ENCODE measurements around the gene MICAL2. TPM values are rescaled to one million over a fixed set of nuclear protein-coding genes. Genes with fewer than 3 reads are reported as not detected.

Gene MICAL2
- total RNA-seq, 1 experiment from 2014 or later: 62.9 TPM

DNA sequence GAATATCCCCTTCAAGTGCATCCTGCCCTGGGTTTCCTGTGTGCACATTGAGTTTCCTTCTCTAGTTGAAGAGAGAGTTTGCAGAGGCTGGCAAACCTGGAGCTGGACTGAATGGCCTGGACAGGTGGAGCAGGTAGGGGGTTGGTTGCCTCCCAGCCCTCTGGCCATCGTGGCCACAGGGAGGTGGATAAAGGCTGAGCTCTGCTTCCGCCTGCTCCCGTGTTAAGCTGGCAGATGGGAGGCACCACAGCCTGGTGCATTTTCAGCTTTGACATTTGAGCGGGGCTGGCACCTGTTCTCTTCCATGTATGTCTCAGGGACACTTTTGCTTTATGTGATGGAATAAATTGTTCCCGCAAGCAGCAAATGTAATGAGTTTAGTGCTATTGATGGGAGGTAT lies 11.1 kb downstream of the MICAL2 start:
- POLR2A ChIA-PET (ENCODE audit: unreplicated experiment): no interaction called here
- intact Hi-C loops (cut with micrococcal nuclease): no loop called here
- peaks cover 5% of the 10 kb centered on the region for H3F3A ChIP-seq (ENCODE audit: low read length, unreplicated experiment)

DNA sequence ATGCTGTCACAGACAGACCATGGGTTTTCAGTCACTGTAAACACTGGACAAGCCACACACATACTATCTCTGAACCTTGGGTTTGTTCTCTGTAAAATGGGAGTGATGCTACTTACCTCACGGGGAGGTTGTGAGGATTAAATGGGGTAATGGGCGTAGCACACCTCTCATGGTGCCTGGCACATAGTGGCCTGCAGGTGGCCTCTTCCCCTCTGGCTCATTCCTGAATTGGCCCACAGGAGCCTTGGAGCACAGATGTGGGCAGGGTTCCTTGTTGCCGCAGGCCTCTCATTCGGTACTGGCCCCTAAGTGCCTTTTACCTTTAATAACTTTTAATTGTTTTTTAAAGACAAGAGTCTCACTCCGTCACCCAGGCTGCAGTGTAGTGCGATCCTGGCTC lies 11.7 kb downstream of the MICAL2 start:
- BruUV-seq (replicated peaks): no TSS peak
- H3K79me2 ChIP-seq (ENCODE audit: low read length): peaks cover 93% of the 10 kb centered on the region
- H3K36me3 ChIP-seq (ENCODE audit: low read depth, low read length): peaks cover 18% of the 10 kb centered on the region; the same call in 1 of the 2 replicates
- H2AFZ ChIP-seq (ENCODE audit: low read length): no peak overlapping the region
- peaks cover 4% of the 10 kb centered on the region; the same call in 1 of the 2 replicates for H4K20me1 ChIP-seq (ENCODE audit: low read length)
- no peaks in the 10 kb centered on the region for H3K9me2 ChIP-seq (replicated peaks; ENCODE audit: low read length)
- H3F3A ChIP-seq (ENCODE audit: low read length, unreplicated experiment): peaks cover 5% of the 10 kb centered on the region
- H3K4me3 ChIP-seq (ENCODE audit: low read length): no peak overlapping the region
- H3K9ac ChIP-seq (ENCODE audit: low read length): no peak overlapping the region
- H3K9me3 ChIP-seq (ENCODE audit: low read length): no peaks in the 10 kb centered on the region
- ATAC-seq: peak; percentile 32; the same call in 1 of the 2 replicates
- TF ChIP-seq, protein P1, sequence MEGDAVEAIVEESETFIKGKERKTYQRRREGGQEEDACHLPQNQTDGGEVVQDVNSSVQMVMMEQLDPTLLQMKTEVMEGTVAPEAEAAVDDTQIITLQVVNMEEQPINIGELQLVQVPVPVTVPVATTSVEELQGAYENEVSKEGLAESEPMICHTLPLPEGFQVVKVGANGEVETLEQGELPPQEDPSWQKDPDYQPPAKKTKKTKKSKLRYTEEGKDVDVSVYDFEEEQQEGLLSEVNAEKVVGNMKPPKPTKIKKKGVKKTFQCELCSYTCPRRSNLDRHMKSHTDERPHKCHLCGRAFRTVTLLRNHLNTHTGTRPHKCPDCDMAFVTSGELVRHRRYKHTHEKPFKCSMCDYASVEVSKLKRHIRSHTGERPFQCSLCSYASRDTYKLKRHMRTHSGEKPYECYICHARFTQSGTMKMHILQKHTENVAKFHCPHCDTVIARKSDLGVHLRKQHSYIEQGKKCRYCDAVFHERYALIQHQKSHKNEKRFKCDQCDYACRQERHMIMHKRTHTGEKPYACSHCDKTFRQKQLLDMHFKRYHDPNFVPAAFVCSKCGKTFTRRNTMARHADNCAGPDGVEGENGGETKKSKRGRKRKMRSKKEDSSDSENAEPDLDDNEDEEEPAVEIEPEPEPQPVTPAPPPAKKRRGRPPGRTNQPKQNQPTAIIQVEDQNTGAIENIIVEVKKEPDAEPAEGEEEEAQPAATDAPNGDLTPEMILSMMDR (conservative IDR thresholded peaks at IDR 0.05; ENCODE audit: low read depth, low read length): peak; percentile 58
- no peak for TF ChIP-seq EZH2phosphoT487 (IDR thresholded peaks at IDR 0.05; ENCODE audit: borderline replicate concordance, low read length)
- TF ChIP-seq EZH2 (IDR thresholded peaks at IDR 0.05; ENCODE audit: low read length, unreplicated experiment): no peak
- H3K27me3 ChIP-seq (ENCODE audit: low read length): no peaks in the 10 kb centered on the region
- POLR2A ChIA-PET (ENCODE audit: unreplicated experiment): no interaction called here
- no peak overlapping the region for H3K4me2 ChIP-seq (ENCODE audit: low read length)
- peaks cover 60% of the 10 kb centered on the region for H3K4me1 ChIP-seq (ENCODE audit: insufficient read depth, low read length)
- intact Hi-C loops (cut with micrococcal nuclease): no loop called here
- CTCF ChIA-PET: no interaction called here
- no peak overlapping the region for H3K27ac ChIP-seq (ENCODE audit: low read length)
- DNase-seq: peak; percentile 43

More for the DNA sequence above, 11.1 kb downstream of the MICAL2 start:
- Histone ChIP-seq H3K79me2 (ENCODE audit: low read length) (peaks cover 93% of the 10 kb centered on the region), H3K27me3 (ENCODE audit: low read length) (no peaks in the 10 kb centered on the region), H4K20me1 (ENCODE audit: low read length) (peaks cover 4% of the 10 kb centered on the region; the same call in 1 of the 2 replicates), H3K36me3 (ENCODE audit: low read depth, low read length) (peaks cover 23% of the 10 kb centered on the region), H3K4me2 (ENCODE audit: low read length) (no peak overlapping the region), H3K4me3 (ENCODE audit: low read length) (no peak overlapping the region), H3K4me1 (ENCODE audit: insufficient read depth, low read length) (peaks cover 54% of the 10 kb centered on the region), H2AFZ (ENCODE audit: low read length) (no peak overlapping the region), H3K9ac (ENCODE audit: low read length) (no peak overlapping the region), H3K27ac (ENCODE audit: low read length) (no peak overlapping the region), H3K9me2 (replicated peaks; ENCODE audit: low read length) (no peaks in the 10 kb centered on the region), H3K9me3 (ENCODE audit: low read length) (no peaks in the 10 kb centered on the region)
- CTCF ChIA-PET: no interaction called here
- no peak for TF ChIP-seq EZH2phosphoT487 (IDR thresholded peaks at IDR 0.05; ENCODE audit: borderline replicate concordance, low read length)
- no peak for TF ChIP-seq EZH2 (IDR thresholded peaks at IDR 0.05; ENCODE audit: low read length, unreplicated experiment)
- TF ChIP-seq, protein P1 (conservative IDR thresholded peaks at IDR 0.05; ENCODE audit: low read depth, low read length): no peak
- DNase-seq: no peak
- ATAC-seq: no peak
- no TSS peak for BruUV-seq (replicated peaks)

DNA sequence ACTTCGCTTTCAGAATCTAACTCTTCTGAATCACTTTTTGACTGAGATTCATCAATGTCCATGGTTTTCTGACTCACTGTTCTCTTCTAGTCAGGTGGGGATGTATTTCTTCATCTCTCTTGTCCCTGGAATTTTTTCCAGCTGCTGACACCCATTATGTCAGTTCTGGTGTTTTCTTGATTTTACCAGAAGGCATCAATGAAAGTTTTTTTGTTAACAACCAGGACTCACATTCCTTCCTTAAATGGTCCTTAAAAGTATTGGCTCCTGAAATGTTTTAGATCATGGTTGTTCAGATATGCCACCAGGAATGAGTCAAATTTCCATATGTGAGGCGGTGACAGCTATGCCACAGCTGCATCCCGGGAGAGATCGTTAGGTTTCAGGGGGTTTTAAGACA lies 12.9 kb downstream of the MICAL2 start:
- Histone ChIP-seq H3K9ac (ENCODE audit: low read length) (no peak overlapping the region), H3K9me2 (replicated peaks; ENCODE audit: low read length) (no peaks in the 10 kb centered on the region), H3K4me2 (ENCODE audit: low read length) (no peak overlapping the region), H3K9me3 (ENCODE audit: low read length) (no peaks in the 10 kb centered on the region), H3K79me2 (ENCODE audit: low read length) (peaks cover 93% of the 10 kb centered on the region), H3K4me1 (ENCODE audit: insufficient read depth, low read length) (peaks cover 71% of the 10 kb centered on the region), H3K27ac (ENCODE audit: low read length) (no peak overlapping the region), H3F3A (ENCODE audit: low read length, unreplicated experiment) (peaks cover 5% of the 10 kb centered on the region), H2AFZ (ENCODE audit: low read length) (no peak overlapping the region), H3K4me3 (ENCODE audit: low read length) (no peak overlapping the region), H3K27me3 (ENCODE audit: low read length) (no peaks in the 10 kb centered on the region), H4K20me1 (ENCODE audit: low read length) (peaks cover 4% of the 10 kb centered on the region; the same call in 1 of the 2 replicates), H3K36me3 (ENCODE audit: low read depth, low read length) (peaks cover 8% of the 10 kb centered on the region; the same call in 1 of the 2 replicates)
- intact Hi-C loops (cut with micrococcal nuclease): no loop called here
- ATAC-seq (no peak), DNase-seq (no peak)
- no peak for TF ChIP-seq EZH2phosphoT487 (IDR thresholded peaks at IDR 0.05; ENCODE audit: borderline replicate concordance, low read length)
- TF ChIP-seq EZH2 (IDR thresholded peaks at IDR 0.05; ENCODE audit: low read length, unreplicated experiment): no peak
- TF ChIP-seq, protein P1 (conservative IDR thresholded peaks at IDR 0.05; ENCODE audit: low read depth, low read length): no peak
- ChIA-PET CTCF (no interaction called here), POLR2A (ENCODE audit: unreplicated experiment) (no interaction called here)
- no TSS peak for BruUV-seq (replicated peaks)

Data from PC-3 (cell line).